Gastrocnemius medialis (tissue), 4 donors: ENCODE measurements around the gene CCDC17.

Experiments
- CTCF ChIP-seq, 5 experiments: fragments of 450-650 bp in 3 of 5; fragments of 200-600 bp in 2 of 5; sonication (generic) in 2 of 5; IDR thresholded peaks in 4 of 5; conservative IDR thresholded peaks in 1 of 5; 1 replicate in 4 of 5; 2 replicates in 1 of 5; pipeline ENCODE4 v1.5.1; 2016 to 2019; ENCODE audit warnings: antibody characterized with exemption in 5 of 5, mild to moderate bottlenecking in 3 of 5, moderate library complexity in 3 of 5
- POLR2A ChIP-seq, 2 donors: fragments of 450-650 bp; IDR thresholded peaks; one replicate each; pipeline ENCODE4 v1.6.1; 2017; ENCODE audit warnings: antibody characterized with exemption in 2 of 2, mild to moderate bottlenecking in 2 of 2, moderate library complexity in 2 of 2

- TF ChIP-seq CTCF (IDR thresholded peaks at IDR 0.05 in 4 of 5, conservative IDR thresholded peaks at IDR 0.05 in 1 of 5) (no peak), POLR2A (IDR thresholded peaks at IDR 0.05) (no peak)
These were observed 45.5 kb upstream of the CCDC17 start for GRCh38 chr1:45669379-45669778.
